Natural killer cell (primary cell): Measurements from ENCODE around the gene MTA2. TPM values are rescaled to one million over a fixed set of nuclear protein-coding genes. Genes with fewer than 3 reads are reported as not detected.

ENCODE experiments used
- ATAC-seq, 3 donors: fragments of 150-1000 bp in 2 of 3; fragments of 200-7000 bp in 1 of 3; cut with Tn5 transposase; 1 replicate in 1 of 3; 2 replicates in 2 of 3; pipeline ENCODE4 v1.10.0; 2021; ENCODE audit warnings: mild to moderate bottlenecking in 2 of 3, moderate library complexity in 2 of 3
- DNase-seq, 2 donors: peaks; one replicate each; pipeline versions ENCODE4 v3.0.0 to v3.0.0-alpha.2; 2013 to 2021; ENCODE audit warnings: mixed read lengths in 1 of 2
- H3K27ac ChIP-seq: one replicate; pipeline ENCODE4 v1.5.1; 2013; ENCODE audit warnings: mild to moderate bottlenecking, low read length
- H3K27me3 ChIP-seq: one replicate; pipeline ENCODE4 v1.6.1; 2013; ENCODE audit warnings: low read length; ENCODE audit not compliant: control insufficient read depth, insufficient read depth
- H3K36me3 ChIP-seq: one replicate; pipeline ENCODE4 v1.6.1; 2013; ENCODE audit warnings: low read length; ENCODE audit not compliant: control insufficient read depth, insufficient read depth
- H3K4me1 ChIP-seq: one replicate; pipeline ENCODE4 v1.6.1; 2013; ENCODE audit warnings: low read length; ENCODE audit not compliant: control insufficient read depth, insufficient read depth
- H3K4me3 ChIP-seq: one replicate; pipeline ENCODE4 v1.5.1; 2013; ENCODE audit warnings: low read length
- H3K9me3 ChIP-seq: one replicate; pipeline ENCODE4 v1.6.1; 2013; ENCODE audit warnings: low read length; ENCODE audit not compliant: control insufficient read depth, insufficient read depth
- H3K27ac Mint-ChIP-seq, 2 donors: one replicate each; pipeline ENCODE4 v1.8.0; 2022; ENCODE audit warnings: mild to moderate bottlenecking in 2 of 2, mixed read lengths in 2 of 2, moderate library complexity in 1 of 2
- H3K27me3 Mint-ChIP-seq, 2 donors: one replicate each; pipeline ENCODE4 v1.8.0; 2022; ENCODE audit warnings: low read depth in 2 of 2, mixed read lengths in 2 of 2
- H3K36me3 Mint-ChIP-seq: one replicate; pipeline ENCODE4 v1.8.0; 2022; ENCODE audit warnings: mixed read lengths
- H3K4me1 Mint-ChIP-seq, 2 donors: one replicate each; pipeline ENCODE4 v1.8.0; 2022; ENCODE audit warnings: mixed read lengths in 2 of 2
- H3K4me3 Mint-ChIP-seq: one replicate; pipeline ENCODE4 v1.8.0; 2022; ENCODE audit warnings: mild to moderate bottlenecking, moderate library complexity, mixed read lengths
- H3K9me3 Mint-ChIP-seq, 2 donors: one replicate each; pipeline ENCODE4 v1.8.0; 2022; ENCODE audit warnings: mixed read lengths in 2 of 2
- CTCF ChIP-seq: fragments of 200-600 bp; IDR thresholded peaks from one replicate; pipeline ENCODE4 v1.8.0; 2022; ENCODE audit warnings: antibody characterized with exemption
- WGBS: methylation state at CpG from one replicate; pipeline ENCODE4 v1.1.7; 2013; ENCODE audit warnings: missing lambda C conversion rate; ENCODE audit not compliant: insufficient coverage; 5-methylcytosine and 5-hydroxymethylcytosine counted together
- intact Hi-C: fragments of 100-400 bp; cut with micrococcal nuclease; formaldehyde crosslinking; loops from one replicate; pipeline ENCODE4 v1.14.2; 2022
- total RNA-seq, 4 donors: library from RNA; stranded (reverse); fragments of 120-200 nt in 1 of 4; gene quantifications; one replicate each; pipeline versions ENCODE4 v1.2.3 to v1.2.4, GENCODE V29; 2013 to 2022

Gene MTA2
- total RNA-seq, 3 donors from 2014 or later (not counting 1 experiment from before 2014, with no cell fraction given), result 254 to 305 (median 259) TPM

GRCh38 chr11:62648185-62648966 is 46.7 kb upstream of the MTA2 start:
- Mint-ChIP-seq H3K27me3 (no peaks in the 10 kb centered on the region), H3K36me3 (no peaks in the 10 kb centered on the region), H3K4me1 (peaks cover 19 to 24% of the 10 kb centered on the region in 2 donors), H3K4me3 (no peak overlapping the region), H3K9me3 (no peaks in the 10 kb centered on the region), H3K27ac (no peak overlapping the region)
- Histone ChIP-seq H3K4me1 (peaks cover 42% of the 10 kb centered on the region), H3K27ac (no peak overlapping the region), H3K27me3 (no peaks in the 10 kb centered on the region), H3K36me3 (peaks cover 31% of the 10 kb centered on the region), H3K4me3 (no peak overlapping the region), H3K9me3 (no peaks in the 10 kb centered on the region)
- ATAC-seq (no peak), DNase-seq (peak in 1 of 2 donors; percentile 5)
- no peak for TF ChIP-seq CTCF
- WGBS, result 97% methylated on average over 24 of the region's 24 CpGs
- intact Hi-C loops, result no loop called here

- Mint-ChIP-seq H3K27ac (no peak overlapping the region), H3K4me1 (peaks cover 15 to 19% of the 10 kb centered on the region in 2 donors), H3K36me3 (no peaks in the 10 kb centered on the region), H3K9me3 (no peaks in the 10 kb centered on the region), H3K27me3 (no peaks in the 10 kb centered on the region), H3K4me3 (no peak overlapping the region)
- no peak overlapping the region for H3K4me3 ChIP-seq
- H3K9me3 ChIP-seq, result no peaks in the 10 kb centered on the region
- H3K36me3 ChIP-seq, result peaks cover 36% of the 10 kb centered on the region
- no peak for TF ChIP-seq CTCF
- intact Hi-C loops, result loop anchor here (2.0 kb wide), 2 partner anchors 17 to 25 kb away; partner anchors contain the start of genes C11orf98 and CSKMT
- no peaks in the 10 kb centered on the region for H3K27me3 ChIP-seq
- no peak overlapping the region for H3K27ac ChIP-seq
- H3K4me1 ChIP-seq, result peaks cover 37% of the 10 kb centered on the region
- 92% methylated on average over 6 of the region's 6 CpGs for WGBS
- peak in 1 of 2 donors; percentile 3 for DNase-seq
- no peak for ATAC-seq
These were observed 45.9 kb upstream of the MTA2 start for GRCh38 chr11:62647609-62648005.

DNA sequence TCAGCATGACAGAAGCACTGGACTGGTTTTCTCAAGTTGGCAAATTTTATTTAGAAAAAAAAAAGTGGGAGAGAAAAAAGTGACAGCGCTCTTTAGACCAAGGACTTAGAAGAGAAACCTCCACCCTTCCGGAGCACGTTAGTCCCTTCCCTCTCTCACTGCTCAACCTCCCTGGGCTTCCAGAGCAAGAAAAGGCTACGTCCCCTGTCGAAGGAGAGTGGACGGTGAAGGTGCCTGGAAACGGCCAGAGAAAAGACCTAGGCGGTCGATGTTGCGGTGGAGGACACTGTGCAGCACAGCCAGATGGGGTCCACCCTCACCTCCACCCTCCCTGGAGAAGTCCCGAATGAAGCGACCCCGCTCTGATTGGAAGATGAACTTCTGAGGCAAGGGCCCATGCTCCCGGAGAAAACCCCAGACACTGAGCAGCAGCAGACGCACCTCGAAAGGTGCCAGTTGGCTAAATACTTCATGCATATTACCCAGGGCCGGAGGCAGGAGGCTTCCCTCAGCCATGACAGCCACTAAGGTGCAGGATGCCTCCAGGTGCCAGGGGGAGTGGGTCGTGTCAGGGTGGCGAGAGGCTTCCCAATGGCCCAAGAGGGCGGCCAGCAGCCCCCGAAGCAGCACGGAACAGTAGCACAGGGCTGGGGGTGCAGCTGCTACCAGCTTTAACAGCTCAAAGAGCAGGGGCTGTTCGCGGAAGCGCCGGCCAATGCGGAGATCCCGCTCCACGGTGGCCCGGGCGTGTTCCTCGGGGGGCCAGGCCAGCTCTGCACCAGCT is 45.4 kb upstream of the MTA2 start:
- H3K27ac ChIP-seq, result peak overlapping the region; percentile 50
- H3K27me3 ChIP-seq, result no peaks in the 10 kb centered on the region
- no peak overlapping the region for H3K4me3 ChIP-seq
- Mint-ChIP-seq H3K36me3 (no peaks in the 10 kb centered on the region), H3K4me3 (peak overlapping the region; percentile 94), H3K27me3 (no peaks in the 10 kb centered on the region), H3K4me1 (peaks cover 10 to 13% of the 10 kb centered on the region in 2 donors), H3K9me3 (no peaks in the 10 kb centered on the region), H3K27ac (peak overlapping the region; percentile 94 to 96)
- peaks cover 33% of the 10 kb centered on the region for H3K4me1 ChIP-seq
- WGBS, result 80% methylated on average over 32 of the region's 32 CpGs
- no peak for DNase-seq
- no peak for TF ChIP-seq CTCF
- ATAC-seq, result no peak
- H3K36me3 ChIP-seq, result peaks cover 36% of the 10 kb centered on the region
- intact Hi-C loops, result loop anchor here (1.0 to 2.0 kb wide), 3 partner anchors 18 to 48 kb away; partner anchors contain the start of genes C11orf98 and CSKMT
- no peaks in the 10 kb centered on the region for H3K9me3 ChIP-seq
